ENCODE data around the gene DEUP1.

The DEUP1 gene

GRCh38 chr11:93478841-93479240 is 148.3 kb downstream of the DEUP1 start:
- no peak for DNase-seq (ENCODE audit: low read depth)

- DNase-seq (ENCODE audit: low read depth), result no peak
Observed at GRCh38 chr11:93480256-93480655, 149.7 kb downstream of the DEUP1 start.

GRCh38 chr11:93480756-93481155 is 150.2 kb downstream of the DEUP1 start:
- DNase-seq (ENCODE audit: low read depth), result no peak

GRCh38 chr11:93481279-93481678 is 150.7 kb downstream of the DEUP1 start:
- DNase-seq (ENCODE audit: low read depth), result no peak

- no peak for DNase-seq (ENCODE audit: low read depth)
Observed at GRCh38 chr11:93481696-93482095, 151.2 kb downstream of the DEUP1 start.

- no peak for DNase-seq (ENCODE audit: low read depth)
Observed at GRCh38 chr11:93482556-93482955, 152.0 kb downstream of the DEUP1 start.

- no peak for DNase-seq (ENCODE audit: low read depth)
Observed at GRCh38 chr11:93484716-93485115, 154.2 kb downstream of the DEUP1 start.

- DNase-seq (ENCODE audit: low read depth), result no peak
Observed at GRCh38 chr11:93485983-93486382, 155.4 kb downstream of the DEUP1 start.

- no peak for DNase-seq (ENCODE audit: low read depth)
Observed at GRCh38 chr11:93487032-93487483, 156.5 kb downstream of the DEUP1 start.
